Mucosa of stomach (tissue), 1 donor: Measurements from ENCODE around the gene MTX1.
"Not testable (repeated sequence)": the region's sequence is repeated elsewhere in the genome, so short reads cannot be mapped to it uniquely, and the experiment has no call there.

Experiments
- H3K27me3 ChIP-seq: one replicate; pipeline ENCODE4 v1.7.0; 2013; ENCODE audit warnings: mild to moderate bottlenecking, low read length; ENCODE audit not compliant: control insufficient read depth, insufficient read depth
- H3K36me3 ChIP-seq: one replicate; pipeline ENCODE4 v1.7.0; 2013; ENCODE audit warnings: low read length; ENCODE audit not compliant: control insufficient read depth, insufficient read depth
- H3K4me1 ChIP-seq: one replicate; pipeline ENCODE4 v1.7.0; 2013; ENCODE audit warnings: mild to moderate bottlenecking, low read length; ENCODE audit not compliant: control insufficient read depth, insufficient read depth
- H3K4me3 ChIP-seq: one replicate; pipeline ENCODE4 v1.7.0; 2013; ENCODE audit warnings: low read length
- H3K9ac ChIP-seq: one replicate; pipeline ENCODE4 v1.7.0; 2013; ENCODE audit warnings: mild to moderate bottlenecking, low read length, moderate library complexity
- H3K9me3 ChIP-seq: one replicate; pipeline ENCODE4 v1.7.0; 2013; ENCODE audit warnings: mild to moderate bottlenecking, low read length, moderate library complexity; ENCODE audit not compliant: control insufficient read depth
- donor health status: Pancreatic carcinoma.

MTX1 gene

GRCh38 chr1:155242805-155243358, 34.4 kb downstream of the MTX1 start:
- Histone ChIP-seq H3K36me3 (no peaks in the 10 kb centered on the region), H3K4me1 (peaks cover 33% of the 10 kb centered on the region), H3K9me3 (no peaks in the 10 kb centered on the region), H3K9ac (no peak overlapping the region), H3K4me3 (no peak overlapping the region), H3K27me3 (no peaks in the 10 kb centered on the region)

GRCh38 chr1:155244368-155245162, 36.1 kb downstream of the MTX1 start:
- Histone ChIP-seq H3K4me1 (peaks cover 33% of the 10 kb centered on the region), H3K9me3 (no peaks in the 10 kb centered on the region), H3K4me3 (peak overlapping the region; percentile 93)

GRCh38 chr1:155245163-155245524, 36.6 kb downstream of the MTX1 start:
- peak overlapping the region; percentile 79 for H3K9ac ChIP-seq
- H3K4me3 ChIP-seq: peak overlapping the region; percentile 93
- no peaks in the 10 kb centered on the region for H3K9me3 ChIP-seq
- H3K27me3 ChIP-seq: no peaks in the 10 kb centered on the region
- peaks cover 33% of the 10 kb centered on the region for H3K4me1 ChIP-seq
- no peaks in the 10 kb centered on the region for H3K36me3 ChIP-seq

More at GRCh38 chr1:155244368-155245162, 36.1 kb downstream of the MTX1 start:
- Histone ChIP-seq H3K36me3 (no peaks in the 10 kb centered on the region), H3K9ac (peak overlapping the region; percentile 79), H3K27me3 (no peaks in the 10 kb centered on the region)

- H3K4me1 ChIP-seq: peaks cover 26% of the 10 kb centered on the region
- not testable (repeated sequence) for H3K36me3 ChIP-seq
These were observed 38.3 kb downstream of the MTX1 start for GRCh38 chr1:155246796-155247195.

GRCh38 chr1:155247667-155248553, 39.4 kb downstream of the MTX1 start:
- Histone ChIP-seq H3K9me3 (no peaks in the 10 kb centered on the region), H3K4me3 (no peak overlapping the region), H3K4me1 (peaks cover 20% of the 10 kb centered on the region), H3K9ac (no peak overlapping the region), H3K36me3 (no peaks in the 10 kb centered on the region), H3K27me3 (no peaks in the 10 kb centered on the region)

More at GRCh38 chr1:155246796-155247195, 38.3 kb downstream of the MTX1 start:
- H3K27me3 ChIP-seq, H3K9ac ChIP-seq, H3K4me3 ChIP-seq, H3K9me3 ChIP-seq: not testable (repeated sequence)

- Histone ChIP-seq H3K9me3 (no peaks in the 10 kb centered on the region), H3K27me3 (no peaks in the 10 kb centered on the region), H3K9ac (peak overlapping the region; percentile 56), H3K36me3 (no peaks in the 10 kb centered on the region), H3K4me1 (peaks cover 21% of the 10 kb centered on the region), H3K4me3 (no peak overlapping the region)
These were observed 41.7 kb downstream of the MTX1 start for GRCh38 chr1:155250246-155250632.

- Histone ChIP-seq H3K27me3 (no peaks in the 10 kb centered on the region), H3K4me1 (peaks cover 25% of the 10 kb centered on the region), H3K36me3 (no peaks in the 10 kb centered on the region), H3K4me3 (no peak overlapping the region), H3K9me3 (no peaks in the 10 kb centered on the region), H3K9ac (peak overlapping the region; percentile 56)
These were observed 42.3 kb downstream of the MTX1 start for GRCh38 chr1:155250633-155251449.

- peaks cover 29% of the 10 kb centered on the region for H3K4me1 ChIP-seq
- no peaks in the 10 kb centered on the region for H3K9me3 ChIP-seq
- no peaks in the 10 kb centered on the region for H3K27me3 ChIP-seq
- H3K9ac ChIP-seq: no peak overlapping the region
- no peak overlapping the region for H3K4me3 ChIP-seq
- H3K36me3 ChIP-seq: no peaks in the 10 kb centered on the region
These were observed 43.1 kb downstream of the MTX1 start for GRCh38 chr1:155251566-155251965.

GRCh38 chr1:155253208-155253607, 44.7 kb downstream of the MTX1 start:
- Histone ChIP-seq H3K4me1 (peaks cover 29% of the 10 kb centered on the region), H3K4me3 (no peak overlapping the region), H3K36me3 (peaks cover 5% of the 10 kb centered on the region), H3K27me3 (no peaks in the 10 kb centered on the region), H3K9me3 (no peaks in the 10 kb centered on the region), H3K9ac (no peak overlapping the region)

GRCh38 chr1:155253797-155254196, 45.3 kb downstream of the MTX1 start:
- H3K4me3 ChIP-seq: peak overlapping the region; percentile 75
- no peaks in the 10 kb centered on the region for H3K27me3 ChIP-seq
- peak overlapping the region; percentile 88 for H3K9ac ChIP-seq
- no peaks in the 10 kb centered on the region for H3K9me3 ChIP-seq
- peaks cover 5% of the 10 kb centered on the region for H3K36me3 ChIP-seq
- peaks cover 29% of the 10 kb centered on the region for H3K4me1 ChIP-seq

- Histone ChIP-seq H3K27me3 (no peaks in the 10 kb centered on the region), H3K4me3 (peak overlapping the region; percentile 75), H3K36me3 (peaks cover 5% of the 10 kb centered on the region), H3K9ac (peak overlapping the region; percentile 88), H3K9me3 (no peaks in the 10 kb centered on the region), H3K4me1 (peaks cover 29% of the 10 kb centered on the region)
These were observed 45.8 kb downstream of the MTX1 start for GRCh38 chr1:155254228-155254713.
